Hepatocyte (in vitro differentiated cells): Measurements from ENCODE around the gene PSMD2. TPM values are rescaled to one million over a fixed set of nuclear protein-coding genes. Genes with fewer than 3 reads are reported as not detected.
A peak's percentile ranks its signal among the peaks of the same experiment; 100 is the strongest.

Experiments used
- DNase-seq: peaks from one replicate; pipeline ENCODE4 v3.0.0-alpha.2; 2016; ENCODE audit warnings: low spot score
- H2AFZ ChIP-seq: fragments of 200-600 bp; sonication (generic); 2 replicates; pipeline ENCODE4 v1.6.0; 2016; ENCODE audit warnings: antibody characterized with exemption, mild to moderate bottlenecking
- H3K27ac ChIP-seq: fragments of 200-600 bp; sonication (generic); 2 replicates; pipeline ENCODE4 v1.5.1; 2016; ENCODE audit warnings: mild to moderate bottlenecking
- H3K27me3 ChIP-seq: fragments of 200-600 bp; sonication (generic); 2 replicates; pipeline ENCODE4 v1.6.1; 2016
- H3K36me3 ChIP-seq: fragments of 200-600 bp; sonication (generic); replicated peaks from 2 replicates; pipeline ENCODE4 v1.5.1; 2016; ENCODE audit warnings: low read depth; ENCODE audit not compliant: insufficient read depth
- H3K4me1 ChIP-seq: fragments of 200-600 bp; sonication (generic); 2 replicates; pipeline ENCODE4 v1.5.1; 2016; ENCODE audit warnings: mild to moderate bottlenecking, moderate library complexity; ENCODE audit not compliant: insufficient read depth
- H3K4me2 ChIP-seq: fragments of 200-600 bp; sonication (generic); 2 replicates; pipeline ENCODE4 v1.6.0; 2016
- H3K4me3 ChIP-seq: fragments of 200-600 bp; sonication (generic); 2 replicates; pipeline ENCODE4 v1.5.1; 2016; ENCODE audit warnings: mild to moderate bottlenecking
- H3K79me2 ChIP-seq: fragments of 200-600 bp; sonication (generic); 2 replicates; pipeline ENCODE4 v1.6.0; 2017; ENCODE audit warnings: mild to moderate bottlenecking
- H3K9me2 ChIP-seq: fragments of 200-600 bp; sonication (generic); replicated peaks from 2 replicates; pipeline ENCODE4 v1.6.0; 2017; ENCODE audit warnings: mild to moderate bottlenecking; ENCODE audit not compliant: insufficient read depth
- H3K9me3 ChIP-seq: fragments of 200-600 bp; sonication (generic); 2 replicates; pipeline ENCODE4 v1.5.1; 2016; ENCODE audit warnings: low read depth, mild to moderate bottlenecking
- H4K20me1 ChIP-seq: fragments of 200-600 bp; sonication (generic); 2 replicates; pipeline ENCODE4 v1.6.0; 2016; ENCODE audit warnings: mild to moderate bottlenecking; ENCODE audit not compliant: insufficient read depth, poor library complexity, severe bottlenecking
- EZH2 ChIP-seq: fragments of 200-600 bp; sonication (generic); IDR thresholded peaks from 2 replicates; pipeline ENCODE4 v1.6.1; 2016; ENCODE audit warnings: antibody characterized with exemption, mild to moderate bottlenecking, borderline replicate concordance
- EZH2phosphoT487 ChIP-seq: fragments of 200-600 bp; sonication (generic); IDR thresholded peaks from one replicate; pipeline ENCODE4 v1.6.1; 2018; ENCODE audit warnings: antibody characterized with exemption, mild to moderate bottlenecking, low read depth, moderate library complexity; ENCODE audit not compliant: unreplicated experiment, severe bottlenecking
- WGBS: methylation state at CpG from one replicate; pipeline ENCODE4 v1.1.6; 2016; ENCODE audit warnings: low lambda C conversion rate; ENCODE audit errors: missing lambda C conversion rate; 5-methylcytosine and 5-hydroxymethylcytosine counted together
- polyA plus RNA-seq: library from polyadenylated mRNA; unstranded; fragments of >200 nt; fragmentation: Nextera tagmentation; extraction: Ambion mirVana; gene quantifications from 2 replicates; pipeline ENCODE4 v1.2.1, GENCODE V29; 2016
- total RNA-seq: library from RNA; depleted of rRNA; stranded (reverse); fragments of >200 nt; gene quantifications from 2 replicates; pipeline ENCODE4 v1.2.3, GENCODE V29; 2014
- TF ChIP-seq, protein P1 (sequence below): fragments of 200-600 bp; sonication (generic); IDR thresholded peaks from 2 replicates; pipeline ENCODE4 v1.5.1; 2016; ENCODE audit warnings: antibody characterized with exemption, mild to moderate bottlenecking; ENCODE audit not compliant: poor library complexity

PSMD2 gene
- total and polyA plus RNA-seq, 2 experiments from 2014 or later = 232 to 241 TPM

DNA sequence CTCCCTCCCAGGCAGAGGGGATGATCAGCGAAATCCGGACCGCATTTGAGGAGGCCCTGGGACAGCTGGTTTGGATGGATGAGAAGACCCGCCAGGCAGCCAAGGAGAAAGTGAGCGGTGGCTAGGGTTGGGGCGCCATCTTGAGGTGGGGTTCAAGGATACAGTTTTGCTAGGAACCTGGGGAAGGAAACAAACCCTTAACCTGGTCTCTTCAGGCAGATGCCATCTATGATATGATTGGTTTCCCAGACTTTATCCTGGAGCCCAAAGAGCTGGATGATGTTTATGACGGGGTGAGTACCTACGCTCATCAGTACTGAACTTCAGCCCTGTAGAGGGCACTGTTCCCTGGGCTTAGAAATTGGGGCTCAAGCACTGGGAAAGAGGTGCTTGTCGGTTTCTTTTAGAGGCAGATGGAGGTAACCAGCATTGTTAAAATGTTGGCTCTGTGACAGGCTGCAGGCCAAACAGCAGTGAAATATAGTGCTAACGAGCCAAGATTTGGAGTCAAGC is 9.6 kb upstream of the PSMD2 start:
- no peaks in the 10 kb centered on the region for H3K9me2 ChIP-seq

DNA sequence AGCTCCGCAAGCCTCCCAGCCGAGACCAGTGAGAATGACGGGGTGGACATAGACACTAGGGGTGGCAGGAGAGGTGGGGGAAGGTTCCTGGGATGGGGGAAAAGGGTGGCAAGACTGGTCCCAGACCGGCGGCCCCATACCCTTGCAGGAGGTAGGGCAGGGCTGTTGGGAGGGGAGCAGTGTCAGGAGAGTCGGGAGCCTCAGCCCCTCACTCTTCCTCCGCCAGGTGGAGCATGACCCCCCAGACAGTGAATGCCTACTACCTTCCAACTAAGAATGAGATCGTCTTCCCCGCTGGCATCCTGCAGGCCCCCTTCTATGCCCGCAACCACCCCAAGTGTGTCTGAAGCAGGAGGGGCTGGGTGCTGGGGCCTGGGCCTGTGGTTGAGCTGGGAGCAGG is 8.7 kb upstream of the PSMD2 start:
- H3K27ac ChIP-seq = no peak overlapping the region
- H3K79me2 ChIP-seq = no peaks in the 10 kb centered on the region
- no peaks in the 10 kb centered on the region for H3K4me1 ChIP-seq
- H3K9me2 ChIP-seq = no peaks in the 10 kb centered on the region
- peaks cover 5% of the 10 kb centered on the region for H3K27me3 ChIP-seq
- H3K36me3 ChIP-seq = no peaks in the 10 kb centered on the region
- H3K9me3 ChIP-seq = no peaks in the 10 kb centered on the region
- no peak overlapping the region for H2AFZ ChIP-seq
- no peaks in the 10 kb centered on the region for H4K20me1 ChIP-seq
- TF ChIP-seq, protein P1, sequence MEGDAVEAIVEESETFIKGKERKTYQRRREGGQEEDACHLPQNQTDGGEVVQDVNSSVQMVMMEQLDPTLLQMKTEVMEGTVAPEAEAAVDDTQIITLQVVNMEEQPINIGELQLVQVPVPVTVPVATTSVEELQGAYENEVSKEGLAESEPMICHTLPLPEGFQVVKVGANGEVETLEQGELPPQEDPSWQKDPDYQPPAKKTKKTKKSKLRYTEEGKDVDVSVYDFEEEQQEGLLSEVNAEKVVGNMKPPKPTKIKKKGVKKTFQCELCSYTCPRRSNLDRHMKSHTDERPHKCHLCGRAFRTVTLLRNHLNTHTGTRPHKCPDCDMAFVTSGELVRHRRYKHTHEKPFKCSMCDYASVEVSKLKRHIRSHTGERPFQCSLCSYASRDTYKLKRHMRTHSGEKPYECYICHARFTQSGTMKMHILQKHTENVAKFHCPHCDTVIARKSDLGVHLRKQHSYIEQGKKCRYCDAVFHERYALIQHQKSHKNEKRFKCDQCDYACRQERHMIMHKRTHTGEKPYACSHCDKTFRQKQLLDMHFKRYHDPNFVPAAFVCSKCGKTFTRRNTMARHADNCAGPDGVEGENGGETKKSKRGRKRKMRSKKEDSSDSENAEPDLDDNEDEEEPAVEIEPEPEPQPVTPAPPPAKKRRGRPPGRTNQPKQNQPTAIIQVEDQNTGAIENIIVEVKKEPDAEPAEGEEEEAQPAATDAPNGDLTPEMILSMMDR = no peak
- no peak for TF ChIP-seq EZH2phosphoT487
- no peak for TF ChIP-seq EZH2
- no peak overlapping the region for H3K4me3 ChIP-seq
- H3K4me2 ChIP-seq = no peak overlapping the region
- no peak for DNase-seq
- WGBS = 88% methylated on average over 10 of the region's 10 CpGs

More for the DNA sequence above, 9.6 kb upstream of the PSMD2 start:
- TF ChIP-seq EZH2phosphoT487 = no peak
- TF ChIP-seq EZH2 = no peak
- TF ChIP-seq, protein P1 = peak; percentile 51
- DNase-seq = peak; percentile 48
- 21% methylated on average over 10 of the region's 10 CpGs for WGBS
- H3K27me3 ChIP-seq = peaks cover 5% of the 10 kb centered on the region
- no peak overlapping the region for H2AFZ ChIP-seq
- H3K9me3 ChIP-seq = no peaks in the 10 kb centered on the region
- H4K20me1 ChIP-seq = no peaks in the 10 kb centered on the region
- no peaks in the 10 kb centered on the region for H3K4me1 ChIP-seq
- H3K36me3 ChIP-seq = no peaks in the 10 kb centered on the region
- no peak overlapping the region for H3K27ac ChIP-seq
- H3K4me2 ChIP-seq = no peak overlapping the region
- no peaks in the 10 kb centered on the region for H3K79me2 ChIP-seq
- no peak overlapping the region for H3K4me3 ChIP-seq

DNA sequence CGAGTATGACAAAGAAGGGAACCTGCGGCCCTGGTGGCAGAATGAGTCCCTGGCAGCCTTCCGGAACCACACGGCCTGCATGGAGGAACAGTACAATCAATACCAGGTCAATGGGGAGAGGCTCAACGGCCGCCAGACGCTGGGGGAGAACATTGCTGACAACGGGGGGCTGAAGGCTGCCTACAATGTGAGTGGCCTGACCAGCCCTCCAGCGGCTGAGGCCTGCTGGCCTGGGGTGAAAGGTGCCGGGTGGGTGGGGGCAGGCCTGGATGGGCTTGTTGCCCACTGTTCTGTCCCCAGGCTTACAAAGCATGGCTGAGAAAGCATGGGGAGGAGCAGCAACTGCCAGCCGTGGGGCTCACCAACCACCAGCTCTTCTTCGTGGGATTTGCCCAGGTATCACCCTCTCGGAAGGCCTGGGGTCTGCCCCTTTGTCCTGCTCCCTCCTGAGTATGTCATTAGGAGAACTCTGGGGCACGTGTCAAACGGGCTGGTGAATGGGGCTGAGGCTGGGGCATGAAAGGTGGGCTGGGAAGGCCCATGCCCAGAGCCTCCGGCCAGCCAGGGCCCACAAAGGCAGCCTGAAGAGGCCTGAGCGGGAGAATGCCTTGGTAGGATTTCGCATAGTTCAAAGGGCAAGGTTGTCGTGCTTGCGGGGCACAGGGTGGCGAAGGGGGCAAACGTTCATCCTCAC is 7.8 kb upstream of the PSMD2 start:
- no peaks in the 10 kb centered on the region for H3K9me2 ChIP-seq
- 94% methylated on average over 22 of the region's 22 CpGs for whole genome bisulfite sequencing
- H3K4me2 ChIP-seq = no peak overlapping the region
- H2AFZ ChIP-seq = no peak overlapping the region
- no peaks in the 10 kb centered on the region for H3K4me1 ChIP-seq
- no peak for DNase-seq
- no peaks in the 10 kb centered on the region for H4K20me1 ChIP-seq
- no peak for TF ChIP-seq EZH2phosphoT487
- no peaks in the 10 kb centered on the region for H3K27me3 ChIP-seq
- no peak overlapping the region for H3K27ac ChIP-seq
- no peaks in the 10 kb centered on the region for H3K9me3 ChIP-seq
- H3K36me3 ChIP-seq = no peaks in the 10 kb centered on the region
- no peaks in the 10 kb centered on the region for H3K79me2 ChIP-seq
- H3K4me3 ChIP-seq = no peak overlapping the region

DNA sequence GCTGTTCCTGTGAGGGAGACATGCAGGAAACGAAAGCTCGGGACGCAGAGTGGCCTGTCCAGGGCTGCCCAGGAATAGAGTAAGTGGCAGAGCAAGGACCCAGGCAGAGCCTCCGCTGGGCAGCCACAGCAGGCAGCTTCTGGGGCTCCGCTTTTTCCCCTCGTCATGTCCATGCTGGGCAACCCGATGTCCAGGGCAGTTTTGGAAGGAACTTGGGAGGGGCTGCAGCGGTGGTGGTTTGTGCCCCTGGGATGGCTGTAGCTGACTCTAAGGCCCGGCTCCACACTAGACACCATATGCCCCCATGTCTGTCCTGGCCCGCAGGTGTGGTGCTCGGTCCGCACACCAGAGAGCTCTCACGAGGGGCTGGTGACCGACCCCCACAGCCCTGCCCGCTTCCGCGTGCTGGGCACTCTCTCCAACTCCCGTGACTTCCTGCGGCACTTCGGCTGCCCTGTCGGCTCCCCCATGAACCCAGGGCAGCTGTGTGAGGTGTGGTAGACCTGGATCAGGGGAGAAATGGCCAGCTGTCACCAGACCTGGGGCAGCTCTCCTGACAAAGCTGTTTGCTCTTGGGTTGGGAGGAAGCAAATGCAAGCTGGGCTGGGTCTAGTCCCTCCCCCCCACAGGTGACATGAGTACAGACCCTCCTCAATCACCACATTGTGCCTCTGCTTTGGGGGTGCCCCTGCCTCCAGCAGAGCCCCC is 7.1 kb upstream of the PSMD2 start:
- 94% methylated on average over 21 of the region's 21 CpGs for WGBS

More for the DNA sequence above, 7.1 kb upstream of the PSMD2 start:
- no peak overlapping the region for H3K27ac ChIP-seq
- H3K27me3 ChIP-seq = no peaks in the 10 kb centered on the region
- H3K9me2 ChIP-seq = no peaks in the 10 kb centered on the region
- TF ChIP-seq EZH2phosphoT487 = no peak
- TF ChIP-seq, protein P1 = no peak
- no peak for TF ChIP-seq EZH2
- no peaks in the 10 kb centered on the region for H3K79me2 ChIP-seq
- no peak overlapping the region for H2AFZ ChIP-seq
- no peaks in the 10 kb centered on the region for H3K9me3 ChIP-seq
- H3K4me1 ChIP-seq = no peaks in the 10 kb centered on the region
- no peak overlapping the region for H3K4me2 ChIP-seq
- no peak for DNase-seq
- H4K20me1 ChIP-seq = no peaks in the 10 kb centered on the region
- H3K36me3 ChIP-seq = no peaks in the 10 kb centered on the region
- no peak overlapping the region for H3K4me3 ChIP-seq
